GM21529 (cell line): ENCODE data around the gene PDE8A.
A peak's percentile ranks its signal among the peaks of the same experiment; 100 is the strongest.
"Not testable (repeated sequence)": the region's sequence is repeated elsewhere in the genome, so short reads cannot be mapped to it uniquely, and the experiment has no call there.

ENCODE experiments used
- ATAC-seq: cut with Tn5 transposase; IDR thresholded peaks from one replicate; pipeline ENCODE4 v1.9.1; 2021; ENCODE audit not compliant: unreplicated experiment

PDE8A gene

DNA sequence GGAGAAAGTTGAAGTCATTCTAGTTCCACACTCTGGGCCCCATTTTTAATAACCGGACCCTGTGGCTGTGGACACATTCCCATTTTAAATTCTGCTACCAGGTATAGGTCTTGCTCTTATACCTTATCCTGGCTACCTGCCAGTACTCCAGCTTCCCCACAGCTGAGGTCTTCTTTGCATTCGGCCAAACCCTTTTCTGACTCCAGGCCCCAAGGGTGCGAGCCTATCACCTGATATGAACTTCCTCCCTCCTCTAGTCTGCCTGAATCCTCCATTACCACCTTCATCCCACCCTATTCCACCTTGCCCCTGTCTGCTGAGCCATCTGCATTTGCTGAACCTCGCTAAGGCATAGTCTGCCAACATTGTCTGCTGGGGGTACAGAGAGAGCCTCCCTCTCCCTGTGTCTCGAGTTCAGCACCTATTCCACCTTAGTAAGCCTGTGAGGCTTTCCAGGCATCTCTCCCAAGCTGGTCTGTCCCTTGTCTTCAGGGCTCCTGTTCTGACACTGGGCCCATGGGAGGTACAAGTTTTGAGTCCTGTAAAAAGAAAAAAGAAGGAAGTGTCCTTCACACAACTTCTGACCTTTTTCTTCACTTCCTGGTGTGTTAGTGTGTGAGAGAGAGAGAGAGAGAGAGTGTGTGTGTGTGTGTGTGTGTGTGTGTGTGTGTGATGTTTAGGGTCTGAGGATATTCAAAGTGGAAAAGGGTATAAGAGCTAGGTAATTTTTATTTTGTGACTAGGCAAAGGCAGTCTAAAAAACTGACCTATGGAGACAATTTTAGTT lies 27.0 kb downstream of the PDE8A start:
- ATAC-seq: no peak

DNA sequence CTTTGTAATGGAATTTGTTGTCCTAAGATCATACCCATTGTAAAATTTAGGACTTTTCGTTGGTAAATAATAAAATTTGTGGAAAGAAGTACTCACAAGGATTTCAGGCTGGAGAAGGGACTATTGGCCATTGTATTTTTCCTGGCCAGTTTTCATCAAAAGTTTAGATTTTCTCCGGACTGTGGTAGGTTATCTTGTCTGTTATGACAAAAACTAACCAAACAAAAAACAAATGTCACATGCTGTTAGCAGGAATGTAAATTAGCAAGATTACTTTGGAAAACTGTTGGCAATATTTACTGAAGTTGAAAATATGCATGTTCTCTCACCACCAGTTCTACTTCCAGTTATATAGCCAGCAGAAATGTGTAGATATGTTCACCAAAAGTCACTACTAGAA lies 27.8 kb downstream of the PDE8A start:
- ATAC-seq: no peak

DNA sequence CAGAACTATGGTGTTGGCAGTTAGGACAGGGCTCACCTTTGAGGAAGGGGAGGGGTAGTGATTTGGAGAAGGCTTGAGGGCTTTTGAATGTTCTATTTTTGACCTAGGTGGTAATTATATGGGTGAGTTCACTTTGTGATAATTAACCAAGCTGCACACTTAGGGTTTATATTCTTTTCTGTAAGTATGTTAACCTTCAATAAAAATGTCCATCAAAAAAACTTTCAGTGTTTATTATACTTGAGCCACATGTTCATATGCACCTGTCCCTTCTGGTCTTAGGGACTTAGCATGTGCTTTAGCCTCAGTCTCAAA lies 28.4 kb downstream of the PDE8A start:
- peak; percentile 11 for ATAC-seq

DNA sequence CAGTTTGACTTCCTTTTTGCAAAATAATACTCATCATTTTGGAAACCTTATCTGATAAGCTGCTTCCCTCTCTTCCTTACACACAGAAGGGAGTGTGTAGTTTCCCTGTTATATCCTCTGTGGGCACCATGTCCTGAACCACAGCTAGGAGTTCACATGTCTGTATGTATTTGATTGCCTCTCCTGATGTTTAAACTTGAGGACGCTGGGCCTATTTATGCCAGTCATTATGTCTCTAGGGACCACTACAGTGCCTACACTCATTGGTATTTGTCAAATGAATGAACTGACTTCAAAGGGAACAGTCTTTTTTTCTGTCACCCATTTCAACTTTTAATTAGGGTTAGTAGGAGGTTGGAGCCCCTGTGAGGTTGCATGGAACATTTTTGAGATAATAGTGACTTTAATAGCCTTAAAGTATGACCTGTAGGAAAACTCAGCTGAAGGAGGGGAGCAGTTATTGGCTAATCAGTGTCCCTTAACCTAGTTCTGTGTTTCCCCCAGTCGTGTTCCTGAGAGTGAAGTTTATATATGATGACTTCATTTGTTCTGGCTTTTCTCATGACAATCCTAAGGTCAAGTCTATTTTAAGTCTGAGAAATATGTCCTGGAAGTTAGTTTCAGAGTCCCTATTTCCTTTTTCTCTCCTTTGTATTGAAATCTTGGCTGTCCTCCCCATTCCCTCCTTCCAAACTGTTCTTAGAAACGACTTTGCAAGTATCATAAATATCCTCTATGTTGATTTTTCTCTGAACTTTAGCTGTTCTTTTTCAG lies 28.9 kb downstream of the PDE8A start:
- peak; percentile 46 for ATAC-seq

DNA sequence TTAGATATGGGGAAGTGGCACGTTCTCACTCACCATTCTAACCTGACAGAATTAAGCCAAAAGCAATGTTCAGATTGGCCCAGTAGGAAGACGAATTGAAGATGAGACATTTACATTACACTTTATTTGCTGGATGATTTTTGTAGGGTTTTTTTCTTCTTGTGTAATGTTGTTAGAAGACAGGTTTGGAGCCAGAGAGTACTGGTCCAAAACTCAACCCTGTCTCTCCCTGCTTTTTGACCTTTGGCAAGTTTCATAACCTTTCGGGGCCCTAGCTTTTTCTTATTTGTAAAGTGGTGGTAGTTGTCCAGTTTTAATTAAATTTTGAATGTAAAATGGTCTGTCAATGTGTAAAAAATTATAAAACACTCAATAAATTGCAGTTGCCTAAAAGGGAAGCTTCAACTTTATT lies 29.5 kb downstream of the PDE8A start:
- peak; percentile 34 for ATAC-seq

DNA sequence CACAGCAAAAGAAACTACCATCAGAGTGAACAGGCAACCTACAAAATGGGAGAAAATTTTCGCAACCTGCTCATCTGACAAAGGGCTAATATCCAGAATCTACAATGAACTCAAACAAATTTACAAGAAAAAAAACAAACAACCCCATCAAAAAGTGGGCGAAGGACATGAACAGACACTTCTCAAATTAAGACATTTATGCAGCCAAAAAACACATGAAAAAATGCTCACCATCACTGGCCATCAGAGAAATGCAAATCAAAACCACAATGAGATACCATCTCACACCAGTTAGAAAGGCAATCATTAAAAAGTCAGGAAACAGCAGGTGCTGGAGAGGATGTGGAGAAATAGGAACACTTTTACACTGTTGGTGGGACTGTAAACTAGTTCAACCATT lies 30.1 kb downstream of the PDE8A start:
- not testable (repeated sequence) for ATAC-seq

DNA sequence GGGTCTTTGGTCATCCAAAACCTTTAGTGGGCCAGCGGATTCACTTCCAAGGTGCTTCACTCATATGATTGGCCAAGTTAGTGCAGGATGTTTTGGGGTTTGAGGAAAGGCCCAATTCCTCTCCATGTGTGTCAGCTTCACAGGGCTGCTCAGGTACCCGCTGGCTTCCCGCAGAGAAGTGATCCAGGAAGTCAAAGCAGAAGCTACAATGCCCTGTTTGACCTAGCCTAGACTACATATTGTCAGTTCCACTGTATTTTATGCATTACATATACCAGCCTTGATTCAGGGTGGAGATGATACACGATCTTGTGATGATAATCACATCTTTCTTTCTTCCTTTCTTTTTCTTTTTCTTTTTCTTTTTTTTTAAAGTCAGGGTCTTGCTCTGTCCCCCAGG lies 32.1 kb downstream of the PDE8A start:
- ATAC-seq: no peak

DNA sequence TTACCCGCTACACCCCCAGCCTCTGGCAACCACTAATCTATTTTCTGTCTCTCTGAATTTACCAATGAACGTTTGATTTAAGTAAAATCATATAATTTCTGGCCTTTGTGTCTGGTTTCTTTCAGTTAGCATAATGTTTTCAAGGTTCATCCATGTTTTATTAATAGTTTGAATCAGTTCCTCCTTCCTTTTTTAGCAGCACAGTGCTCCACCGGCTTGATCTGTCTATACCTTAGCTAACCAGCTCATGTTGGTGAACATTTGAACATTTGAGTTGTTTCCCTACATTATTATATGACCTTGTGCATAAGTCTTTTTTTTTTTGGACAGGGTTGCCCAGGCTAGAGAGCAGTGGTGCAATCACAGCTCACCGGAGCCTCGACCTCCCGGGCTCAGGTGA lies 33.3 kb downstream of the PDE8A start:
- no peak for ATAC-seq

DNA sequence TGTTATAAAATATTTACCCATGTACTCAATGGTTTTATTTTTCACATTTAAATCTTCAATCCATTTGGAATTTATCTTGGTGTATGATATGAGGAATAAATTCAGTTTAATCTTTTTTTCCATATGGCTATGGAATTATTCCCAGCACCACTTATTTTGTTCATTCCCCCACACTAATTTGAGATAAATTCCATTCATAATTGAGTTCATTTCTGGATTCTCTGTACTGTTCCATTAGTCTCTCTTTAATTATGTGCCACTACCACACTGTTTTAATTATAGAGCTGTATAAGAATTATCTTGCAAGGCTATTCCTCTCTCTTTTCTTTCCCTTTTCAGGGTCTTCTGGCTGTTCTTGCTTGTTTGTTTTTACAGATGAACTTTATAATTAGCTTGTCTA lies 34.6 kb downstream of the PDE8A start:
- ATAC-seq: no peak

DNA sequence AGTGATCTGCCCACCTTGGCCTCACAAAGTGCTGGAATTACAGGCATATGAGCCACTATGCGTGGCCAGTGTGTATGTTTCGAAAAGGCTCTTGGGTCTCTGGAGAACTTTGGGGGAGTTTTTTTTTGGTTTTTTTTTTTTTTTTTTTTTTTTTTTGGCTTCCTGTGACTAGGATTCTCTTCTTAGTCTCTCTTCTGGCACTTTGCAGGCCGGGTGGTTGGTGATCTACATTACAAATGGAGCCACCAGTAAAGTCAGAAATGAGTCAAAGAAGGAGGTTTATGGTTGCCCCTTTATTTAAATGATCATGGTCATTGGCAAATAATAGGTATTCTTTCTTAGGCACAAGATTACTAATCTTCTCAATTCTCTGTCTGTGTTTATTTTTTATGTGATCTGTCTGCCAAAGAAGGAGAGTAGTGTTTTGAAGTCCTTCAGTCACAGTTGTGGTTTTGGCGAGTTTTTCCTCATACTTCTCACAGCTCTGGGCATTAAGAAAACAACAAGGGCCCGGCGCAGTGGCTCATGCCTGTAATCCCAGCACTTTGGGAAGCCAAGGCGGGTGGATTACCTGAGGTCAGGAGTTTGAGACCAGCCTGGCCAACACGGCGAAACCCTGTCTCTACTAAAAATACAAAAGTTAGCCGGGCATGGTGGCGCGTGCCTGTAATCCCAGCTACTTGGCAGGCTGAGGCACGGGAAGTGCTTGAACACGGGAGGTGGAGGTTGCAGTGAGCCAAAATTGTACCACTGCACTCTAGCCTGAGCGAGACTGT lies 38.3 kb downstream of the PDE8A start:
- ATAC-seq: no peak

DNA sequence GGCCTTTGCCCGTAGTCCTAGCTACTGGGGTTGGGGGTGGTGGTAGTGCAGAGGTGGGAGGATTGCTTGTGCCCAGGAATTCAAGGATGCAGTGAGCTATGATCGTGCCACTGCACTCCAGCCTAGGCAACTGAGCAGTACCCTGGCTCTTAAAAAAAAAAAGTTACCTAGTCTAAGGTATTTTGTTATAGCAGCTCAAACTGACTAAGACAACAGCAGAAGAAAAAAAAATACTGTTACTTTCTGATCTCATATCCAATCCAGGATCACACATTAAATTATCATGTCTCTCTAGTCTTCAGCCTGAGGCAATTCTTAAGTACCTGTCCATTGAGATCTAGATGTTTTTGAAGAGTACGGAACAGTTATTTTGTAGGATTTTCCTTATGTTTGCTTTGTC lies 39.8 kb downstream of the PDE8A start:
- no peak for ATAC-seq

DNA sequence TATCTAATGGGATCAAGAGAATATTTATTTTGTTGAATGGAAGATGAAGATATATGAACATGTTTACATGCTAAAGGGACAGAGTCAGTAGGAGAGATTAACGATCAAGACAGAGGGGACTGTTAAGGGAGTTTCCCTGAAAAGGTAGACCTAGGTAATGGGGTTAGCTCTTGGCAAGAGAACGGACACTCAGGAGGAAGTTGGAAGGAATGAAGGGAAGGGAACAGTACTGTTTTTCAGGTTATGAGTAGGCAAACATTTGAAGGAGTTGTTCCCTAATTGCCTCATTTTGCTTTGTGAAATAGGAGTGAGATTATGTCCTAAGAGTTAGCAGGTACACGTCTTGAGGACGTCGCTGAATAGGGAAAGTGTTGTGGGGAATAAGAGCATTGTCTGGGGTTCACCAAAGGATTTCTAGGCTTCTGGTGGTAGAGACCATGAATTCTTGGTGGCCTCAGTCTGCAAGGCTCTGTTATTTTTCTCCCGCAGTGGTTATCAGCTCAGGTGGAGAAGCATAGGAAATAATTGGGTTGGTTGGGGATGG lies 41.3 kb downstream of the PDE8A start:
- ATAC-seq: no peak

DNA sequence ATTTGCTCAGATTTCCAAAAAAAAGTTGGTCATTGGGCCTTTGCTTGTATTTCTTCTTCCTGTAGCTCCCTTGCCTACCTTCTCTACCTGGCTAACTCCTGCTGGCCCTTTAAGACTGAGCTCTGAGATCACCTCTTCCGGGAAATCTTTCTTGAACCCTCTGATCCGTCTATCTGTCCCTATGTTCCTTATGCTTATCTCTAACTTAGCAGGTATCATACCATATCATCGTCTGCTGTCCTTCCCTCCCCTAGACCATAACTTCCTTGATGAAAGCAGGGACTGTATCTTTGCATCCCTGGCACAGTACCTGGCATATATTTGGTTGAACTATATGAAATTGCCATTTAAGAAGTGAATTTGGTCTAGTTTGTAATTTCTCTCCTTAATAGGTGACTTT lies 42.3 kb downstream of the PDE8A start:
- no peak for ATAC-seq

DNA sequence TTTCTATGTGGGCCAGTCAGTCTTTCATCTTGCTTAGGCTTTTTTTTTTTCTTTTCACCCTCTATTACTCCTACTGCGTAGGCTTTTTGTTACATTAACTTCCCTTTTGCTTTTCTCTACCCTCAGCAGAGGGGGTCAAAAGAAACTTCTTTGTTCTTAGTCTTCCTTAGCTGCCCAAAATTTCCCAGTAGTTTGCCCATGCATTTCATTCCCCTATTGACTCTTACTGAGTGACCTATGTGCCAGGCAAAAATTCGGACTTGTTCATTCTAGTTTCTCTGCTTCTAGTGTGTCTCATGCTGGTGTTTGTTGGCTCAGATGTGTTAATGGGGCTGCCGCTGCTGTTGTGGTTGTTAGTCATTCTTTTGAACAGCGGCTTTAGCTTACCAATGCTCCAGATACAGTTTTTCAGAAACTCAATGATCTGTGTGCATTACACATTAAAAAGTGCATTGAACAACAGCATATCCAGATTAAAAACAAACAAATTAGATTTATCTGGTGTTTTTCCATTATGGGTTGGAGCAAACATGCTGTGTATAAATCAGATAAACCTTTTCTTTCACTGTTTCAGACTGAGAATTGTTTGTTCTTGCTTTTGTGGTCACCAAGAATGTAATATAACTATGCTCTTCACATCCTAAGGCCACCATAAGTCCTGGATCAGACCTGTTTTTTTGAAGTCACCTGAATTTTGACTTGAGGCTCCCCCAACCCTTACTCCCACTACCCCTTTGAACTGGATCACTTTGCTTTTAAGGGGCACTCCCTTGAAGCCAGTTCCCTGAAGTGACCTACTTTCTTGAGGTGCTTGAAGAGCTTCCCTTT lies 43.1 kb downstream of the PDE8A start:
- ATAC-seq: no peak

DNA sequence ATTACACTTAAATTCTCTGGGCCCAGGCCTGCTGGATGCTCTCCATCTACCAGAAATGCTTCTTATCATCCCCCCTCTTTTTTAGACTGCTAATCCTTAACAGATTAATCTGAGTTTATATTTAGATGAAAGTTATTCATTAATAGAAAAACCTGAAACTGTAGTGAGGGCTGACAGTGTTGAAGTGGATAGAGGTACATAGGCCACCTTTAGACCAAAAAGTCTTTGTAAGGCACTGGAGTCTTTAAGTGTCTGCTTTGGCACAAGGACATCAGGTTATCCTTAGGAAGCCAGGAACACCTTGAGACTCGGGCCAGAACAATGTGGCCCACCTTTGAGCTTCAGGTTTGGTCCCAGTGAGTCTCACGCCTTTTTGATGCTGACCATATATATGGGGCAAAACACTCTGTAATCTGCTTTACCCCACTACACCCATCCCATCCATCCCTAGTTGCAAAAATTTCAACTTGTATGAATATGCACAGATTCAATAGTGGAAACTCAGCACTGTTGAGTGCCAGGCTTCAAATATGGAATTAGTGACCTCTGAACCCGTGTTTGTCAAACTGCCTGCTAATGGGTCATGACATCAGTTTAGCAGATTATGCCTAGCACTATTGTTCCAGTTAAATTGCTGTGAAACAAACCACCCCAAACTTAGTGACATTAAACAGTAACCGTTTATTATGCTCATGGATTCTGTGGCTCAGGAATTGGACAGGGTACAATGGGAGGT lies 44.0 kb downstream of the PDE8A start:
- no peak for ATAC-seq

DNA sequence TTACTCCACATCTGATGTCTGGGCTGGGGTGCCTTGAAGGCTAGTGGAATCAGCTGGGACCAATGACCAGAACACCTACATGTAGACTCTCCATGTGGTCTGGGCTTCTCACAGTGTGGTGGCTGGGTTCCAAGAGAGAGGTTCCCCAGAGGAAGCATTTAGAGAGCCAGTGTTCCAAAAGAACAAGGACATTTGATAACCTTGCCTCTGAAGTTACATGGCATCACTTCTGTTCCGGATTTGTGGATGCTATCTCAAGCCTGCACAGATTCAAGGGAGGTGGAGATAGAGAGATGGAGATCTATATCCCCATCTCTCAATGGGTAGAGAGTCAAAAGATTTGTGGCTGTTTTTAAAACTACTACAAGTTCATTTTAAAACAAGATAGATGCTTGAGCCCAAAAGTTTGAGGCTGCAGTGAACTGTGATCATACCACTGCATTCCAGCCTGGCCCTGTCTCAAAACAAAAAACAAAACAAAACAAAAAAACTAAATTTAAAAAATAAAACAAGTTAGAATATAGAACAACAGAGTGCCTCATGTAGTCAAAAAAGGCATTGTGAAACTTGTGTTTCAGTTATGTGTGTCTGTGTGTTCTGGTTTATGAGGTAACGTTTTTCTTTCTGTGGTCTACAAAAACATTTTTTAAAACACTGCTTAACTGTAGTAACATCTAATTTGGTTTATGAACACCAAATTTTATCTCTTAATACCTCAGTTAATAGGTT lies 44.8 kb downstream of the PDE8A start:
- ATAC-seq: peak; percentile 45

DNA sequence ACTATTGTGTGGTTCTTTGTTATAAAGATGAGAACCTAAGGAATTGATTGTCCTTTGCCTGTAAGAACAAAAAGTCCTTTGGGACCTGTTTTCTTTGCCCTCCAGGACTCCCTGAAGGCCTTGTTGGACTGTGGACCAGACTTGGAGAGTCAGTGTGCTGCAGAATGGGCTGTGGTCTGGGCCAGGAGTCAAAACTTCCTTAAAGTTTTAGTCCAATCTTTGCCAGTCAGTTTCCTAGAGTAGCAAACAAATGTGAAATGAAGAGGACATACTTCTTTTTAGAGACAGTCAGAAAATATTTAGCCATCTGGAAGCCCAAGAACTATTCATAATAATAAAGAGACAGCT lies 45.4 kb downstream of the PDE8A start:
- ATAC-seq: peak; percentile 9

DNA sequence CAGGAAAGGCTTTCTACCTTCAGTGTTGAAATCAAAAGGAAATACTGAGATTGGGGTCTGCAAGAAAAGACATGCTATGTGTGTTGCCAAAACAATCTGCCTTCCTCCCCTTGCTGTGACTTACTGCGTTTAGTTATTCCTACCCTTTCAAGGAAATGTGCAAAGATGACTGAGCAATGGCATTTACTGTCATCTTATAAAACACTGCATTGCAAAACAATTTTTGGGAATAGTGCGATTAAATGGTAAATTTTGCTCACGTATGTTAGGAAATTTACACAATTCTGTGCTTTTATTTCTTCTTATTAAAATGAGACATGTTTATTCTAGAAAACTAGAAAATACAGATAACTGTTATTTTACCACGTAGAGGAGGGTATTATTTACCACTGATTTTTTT lies 45.8 kb downstream of the PDE8A start:
- ATAC-seq: no peak

DNA sequence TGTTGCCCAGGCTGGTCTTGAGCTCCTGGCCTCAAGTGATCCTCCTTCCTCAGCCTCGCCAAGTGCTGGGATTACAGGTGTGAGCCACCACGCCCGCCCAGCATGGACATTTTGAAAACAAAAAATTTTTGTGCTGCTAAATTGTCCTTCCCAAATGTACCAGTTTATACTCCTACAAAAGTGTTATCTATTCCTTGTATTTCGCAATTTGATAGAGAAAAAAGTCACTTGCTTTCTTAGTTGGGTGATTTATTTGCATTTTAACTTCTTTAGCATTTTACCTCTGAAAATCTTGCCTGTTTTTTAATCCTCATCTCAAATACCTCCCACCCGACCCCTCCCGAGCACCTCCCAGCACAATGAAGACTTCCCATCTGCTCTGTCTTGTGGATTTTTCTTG lies 46.8 kb downstream of the PDE8A start:
- ATAC-seq: no peak

DNA sequence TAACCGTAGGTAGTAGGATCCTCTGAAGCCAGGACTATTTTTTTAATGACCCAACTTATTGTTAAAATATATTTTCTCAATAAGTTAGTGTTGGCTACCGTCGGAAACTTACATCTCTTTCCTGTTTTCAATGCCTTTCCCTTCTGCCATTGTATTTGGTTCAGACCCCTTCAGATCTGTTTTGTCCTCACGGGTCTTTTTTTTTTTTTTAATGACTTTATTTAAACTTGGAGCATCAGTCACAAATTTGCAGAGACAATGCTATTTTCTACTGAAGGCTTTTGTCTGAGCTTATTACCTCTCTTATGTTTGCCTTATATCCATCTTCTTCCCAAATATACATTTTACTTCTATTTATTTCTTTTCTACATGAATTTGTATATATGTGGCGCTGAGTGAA lies 47.6 kb downstream of the PDE8A start:
- no peak for ATAC-seq
